ENCODE measurements around the gene SLC33A1. TPM values are rescaled to one million over a fixed set of nuclear protein-coding genes. Genes with fewer than 3 reads are reported as not detected.

Gene SLC33A1
- total and polyA plus RNA-seq, 2 of the 13 experiments (the other 11 are each of a cell fraction or from before 2014, with no cell fraction given): 20.0 to 32.1 TPM

DNA sequence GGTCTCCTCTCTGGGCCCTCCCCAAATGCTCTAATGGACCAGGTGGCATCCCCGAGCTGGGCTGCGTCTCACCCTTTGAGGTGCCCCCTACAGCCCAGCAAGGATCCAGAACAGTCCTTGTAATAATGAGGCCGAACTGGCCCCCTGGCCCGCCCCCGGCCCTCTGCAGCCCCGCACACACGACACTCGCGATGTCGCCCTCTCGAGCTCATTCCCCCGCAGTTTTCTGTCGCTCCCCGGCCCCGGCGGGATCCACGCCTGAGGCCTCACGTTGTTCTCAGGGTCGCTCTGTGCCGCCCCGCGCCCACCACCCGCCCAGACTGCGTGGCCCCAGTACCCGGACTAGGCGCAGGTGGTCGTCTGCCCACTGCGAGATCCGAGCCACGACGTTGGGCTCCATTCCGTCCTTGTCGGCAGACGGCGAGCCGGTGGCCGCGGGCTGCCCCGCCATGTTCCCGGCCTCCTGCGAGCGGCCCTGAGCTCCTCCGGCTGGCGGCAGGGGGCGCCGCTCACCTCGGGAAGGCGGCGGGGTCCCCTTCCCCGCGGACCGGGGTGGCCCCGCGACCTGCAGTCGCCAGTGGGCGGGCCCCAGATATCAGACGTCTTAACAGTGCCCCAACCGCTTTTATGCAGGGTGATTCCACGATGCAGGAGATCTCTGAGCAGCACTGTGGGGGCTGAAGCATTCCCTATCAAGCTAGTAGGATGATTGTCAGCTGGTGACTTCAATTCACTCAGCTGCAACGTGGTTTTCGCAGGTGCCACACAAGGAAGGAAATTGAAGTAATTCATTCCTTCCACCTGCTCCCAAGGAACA lies 48.2 kb downstream of the SLC33A1 start, which contains the start of gene C3orf33 (continued):
- TF ChIP-seq, protein P1, sequence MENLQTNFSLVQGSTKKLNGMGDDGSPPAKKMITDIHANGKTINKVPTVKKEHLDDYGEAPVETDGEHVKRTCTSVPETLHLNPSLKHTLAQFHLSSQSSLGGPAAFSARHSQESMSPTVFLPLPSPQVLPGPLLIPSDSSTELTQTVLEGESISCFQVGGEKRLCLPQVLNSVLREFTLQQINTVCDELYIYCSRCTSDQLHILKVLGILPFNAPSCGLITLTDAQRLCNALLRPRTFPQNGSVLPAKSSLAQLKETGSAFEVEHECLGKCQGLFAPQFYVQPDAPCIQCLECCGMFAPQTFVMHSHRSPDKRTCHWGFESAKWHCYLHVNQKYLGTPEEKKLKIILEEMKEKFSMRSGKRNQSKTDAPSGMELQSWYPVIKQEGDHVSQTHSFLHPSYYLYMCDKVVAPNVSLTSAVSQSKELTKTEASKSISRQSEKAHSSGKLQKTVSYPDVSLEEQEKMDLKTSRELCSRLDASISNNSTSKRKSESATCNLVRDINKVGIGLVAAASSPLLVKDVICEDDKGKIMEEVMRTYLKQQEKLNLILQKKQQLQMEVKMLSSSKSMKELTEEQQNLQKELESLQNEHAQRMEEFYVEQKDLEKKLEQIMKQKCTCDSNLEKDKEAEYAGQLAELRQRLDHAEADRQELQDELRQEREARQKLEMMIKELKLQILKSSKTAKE (CRISPR knock-in tag; IDR thresholded peaks at IDR 0.05; ENCODE audit: borderline replicate concordance): peak; percentile 26; the same call in 1 of the 2 replicates
- no peak for TF ChIP-seq ZNF780A (CRISPR knock-in tag; IDR thresholded peaks at IDR 0.05)
- TF ChIP-seq CENPT (CRISPR knock-in tag; IDR thresholded peaks at IDR 0.05; ENCODE audit: low read depth): no peak
- TF ChIP-seq RAD21 (CRISPR knock-in tag; IDR thresholded peaks at IDR 0.05): peak; percentile 86
- TF ChIP-seq ZNF382 (CRISPR knock-in tag; IDR thresholded peaks at IDR 0.05; ENCODE audit: borderline replicate concordance): no peak
- TF ChIP-seq GPN1 (CRISPR knock-in tag; IDR thresholded peaks at IDR 0.05; ENCODE audit: borderline replicate concordance): no peak
- TF ChIP-seq, protein P2, sequence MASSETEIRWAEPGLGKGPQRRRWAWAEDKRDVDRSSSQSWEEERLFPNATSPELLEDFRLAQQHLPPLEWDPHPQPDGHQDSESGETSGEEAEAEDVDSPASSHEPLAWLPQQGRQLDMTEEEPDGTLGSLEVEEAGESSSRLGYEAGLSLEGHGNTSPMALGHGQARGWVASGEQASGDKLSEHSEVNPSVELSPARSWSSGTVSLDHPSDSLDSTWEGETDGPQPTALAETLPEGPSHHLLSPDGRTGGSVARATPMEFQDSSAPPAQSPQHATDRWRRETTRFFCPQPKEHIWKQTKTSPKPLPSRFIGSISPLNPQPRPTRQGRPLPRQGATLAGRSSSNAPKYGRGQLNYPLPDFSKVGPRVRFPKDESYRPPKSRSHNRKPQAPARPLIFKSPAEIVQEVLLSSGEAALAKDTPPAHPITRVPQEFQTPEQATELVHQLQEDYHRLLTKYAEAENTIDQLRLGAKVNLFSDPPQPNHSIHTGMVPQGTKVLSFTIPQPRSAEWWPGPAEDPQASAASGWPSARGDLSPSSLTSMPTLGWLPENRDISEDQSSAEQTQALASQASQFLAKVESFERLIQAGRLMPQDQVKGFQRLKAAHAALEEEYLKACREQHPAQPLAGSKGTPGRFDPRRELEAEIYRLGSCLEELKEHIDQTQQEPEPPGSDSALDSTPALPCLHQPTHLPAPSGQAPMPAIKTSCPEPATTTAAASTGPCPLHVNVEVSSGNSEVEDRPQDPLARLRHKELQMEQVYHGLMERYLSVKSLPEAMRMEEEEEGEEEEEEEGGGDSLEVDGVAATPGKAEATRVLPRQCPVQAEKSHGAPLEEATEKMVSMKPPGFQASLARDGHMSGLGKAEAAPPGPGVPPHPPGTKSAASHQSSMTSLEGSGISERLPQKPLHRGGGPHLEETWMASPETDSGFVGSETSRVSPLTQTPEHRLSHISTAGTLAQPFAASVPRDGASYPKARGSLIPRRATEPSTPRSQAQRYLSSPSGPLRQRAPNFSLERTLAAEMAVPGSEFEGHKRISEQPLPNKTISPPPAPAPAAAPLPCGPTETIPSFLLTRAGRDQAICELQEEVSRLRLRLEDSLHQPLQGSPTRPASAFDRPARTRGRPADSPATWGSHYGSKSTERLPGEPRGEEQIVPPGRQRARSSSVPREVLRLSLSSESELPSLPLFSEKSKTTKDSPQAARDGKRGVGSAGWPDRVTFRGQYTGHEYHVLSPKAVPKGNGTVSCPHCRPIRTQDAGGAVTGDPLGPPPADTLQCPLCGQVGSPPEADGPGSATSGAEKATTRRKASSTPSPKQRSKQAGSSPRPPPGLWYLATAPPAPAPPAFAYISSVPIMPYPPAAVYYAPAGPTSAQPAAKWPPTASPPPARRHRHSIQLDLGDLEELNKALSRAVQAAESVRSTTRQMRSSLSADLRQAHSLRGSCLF (CRISPR knock-in tag; IDR thresholded peaks at IDR 0.05; ENCODE audit: borderline replicate concordance): no peak
- no peak for TF ChIP-seq ZKSCAN5 (CRISPR knock-in tag; IDR thresholded peaks at IDR 0.05)
- TF ChIP-seq, protein P3, sequence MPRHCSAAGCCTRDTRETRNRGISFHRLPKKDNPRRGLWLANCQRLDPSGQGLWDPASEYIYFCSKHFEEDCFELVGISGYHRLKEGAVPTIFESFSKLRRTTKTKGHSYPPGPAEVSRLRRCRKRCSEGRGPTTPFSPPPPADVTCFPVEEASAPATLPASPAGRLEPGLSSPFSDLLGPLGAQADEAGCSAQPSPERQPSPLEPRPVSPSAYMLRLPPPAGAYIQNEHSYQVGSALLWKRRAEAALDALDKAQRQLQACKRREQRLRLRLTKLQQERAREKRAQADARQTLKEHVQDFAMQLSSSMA (CRISPR knock-in tag; IDR thresholded peaks at IDR 0.05): 0 out of 2 replicates have a peak, but pooled peaks have one; percentile 8
- peak; percentile 61; the same call in 1 of the 2 replicates for TF ChIP-seq TMF1 (CRISPR knock-in tag; IDR thresholded peaks at IDR 0.05; ENCODE audit: low read depth)
- TF ChIP-seq SETDB1 (CRISPR knock-in tag; IDR thresholded peaks at IDR 0.05; ENCODE audit: borderline replicate concordance): no peak
- TF ChIP-seq, protein P4, sequence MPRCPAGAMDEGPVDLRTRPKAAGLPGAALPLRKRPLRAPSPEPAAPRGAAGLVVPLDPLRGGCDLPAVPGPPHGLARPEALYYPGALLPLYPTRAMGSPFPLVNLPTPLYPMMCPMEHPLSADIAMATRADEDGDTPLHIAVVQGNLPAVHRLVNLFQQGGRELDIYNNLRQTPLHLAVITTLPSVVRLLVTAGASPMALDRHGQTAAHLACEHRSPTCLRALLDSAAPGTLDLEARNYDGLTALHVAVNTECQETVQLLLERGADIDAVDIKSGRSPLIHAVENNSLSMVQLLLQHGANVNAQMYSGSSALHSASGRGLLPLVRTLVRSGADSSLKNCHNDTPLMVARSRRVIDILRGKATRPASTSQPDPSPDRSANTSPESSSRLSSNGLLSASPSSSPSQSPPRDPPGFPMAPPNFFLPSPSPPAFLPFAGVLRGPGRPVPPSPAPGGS (CRISPR knock-in tag; IDR thresholded peaks at IDR 0.05): peak; percentile 69; the same call in 1 of the 2 replicates
- peak; percentile 39; the same call in 1 of the 2 replicates for TF ChIP-seq REL (CRISPR knock-in tag; conservative IDR thresholded peaks at IDR 0.05)
- no peak for TF ChIP-seq ZNF432 (CRISPR knock-in tag; IDR thresholded peaks at IDR 0.05; ENCODE audit: borderline replicate concordance)
- no peak for TF ChIP-seq ELF4 (CRISPR knock-in tag; IDR thresholded peaks at IDR 0.05; ENCODE audit: borderline replicate concordance)
- TF ChIP-seq ZNF350 (CRISPR knock-in tag; IDR thresholded peaks at IDR 0.05; ENCODE audit: borderline replicate concordance, low read depth): no peak
- no peak for TF ChIP-seq NFE2 (CRISPR knock-in tag; IDR thresholded peaks at IDR 0.05)
- peak; percentile 50; the same call in 1 of the 2 replicates for TF ChIP-seq HDAC2 (CRISPR knock-in tag; IDR thresholded peaks at IDR 0.05)
